Transverse colon (tissue), 4 donors: ENCODE measurements around the gene SEMA4A. TPM values are rescaled to one million over a fixed set of nuclear protein-coding genes. Genes with fewer than 3 reads are reported as not detected.
A peak's percentile ranks its signal among the peaks of the same experiment; 100 is the strongest.

ENCODE experiments used
- DNase-seq: peaks from one replicate; pipeline ENCODE4 v3.0.0-alpha.2; 2019
- H3K27ac ChIP-seq, 4 donors: fragments of 200-600 bp; sonication (generic); 2 replicates each; pipeline ENCODE4 v1.5.1; 2016 to 2018; ENCODE audit warnings: inconsistent platforms in 4 of 4
- H3K27me3 ChIP-seq: fragments of 200-600 bp; sonication (generic); 2 replicates; pipeline ENCODE4 v1.5.1; 2017; ENCODE audit warnings: inconsistent platforms
- H3K36me3 ChIP-seq, 4 donors: fragments of 200-600 bp; sonication (generic); 2 replicates each; pipeline ENCODE4 v1.5.1; 2017 to 2019; ENCODE audit warnings: inconsistent platforms in 4 of 4
- H3K4me1 ChIP-seq, 4 donors: fragments of 200-600 bp; sonication (generic); 2 replicates each; pipeline ENCODE4 v1.5.1; 2017 to 2020; ENCODE audit warnings: inconsistent platforms in 4 of 4
- H3K4me3 ChIP-seq, 4 donors: fragments of 200-600 bp; sonication (generic); 1 replicate in 1 of 4; 2 replicates in 3 of 4; pipeline versions ENCODE4 v1.5.1 to v1.6.1; 2017 to 2019; ENCODE audit warnings: inconsistent platforms in 4 of 4
- H3K9me3 ChIP-seq, 2 donors: fragments of 200-600 bp; sonication (generic); 2 replicates each; pipeline ENCODE4 v1.5.1; 2017 to 2019; ENCODE audit warnings: inconsistent platforms in 2 of 2
- EP300 ChIP-seq: sonication (generic); formaldehyde crosslinking; IDR thresholded peaks from one replicate; pipeline ENCODE4 v1.6.1; 2017; ENCODE audit warnings: antibody characterized with exemption, low read depth
- POLR2A ChIP-seq: fragments of 450-650 bp; IDR thresholded peaks from one replicate; pipeline ENCODE4 v1.6.1; 2016; ENCODE audit warnings: antibody characterized with exemption, mild to moderate bottlenecking, moderate library complexity
- POLR2AphosphoS5 ChIP-seq, 3 donors: sonication (generic); formaldehyde crosslinking; IDR thresholded peaks; one replicate each; pipeline ENCODE4 v1.6.1; 2016; ENCODE audit warnings: antibody characterized with exemption in 3 of 3
- WGBS, 2 donors: methylation state at CpG; one replicate each; pipeline ENCODE4 v1.1.5; 2018; ENCODE audit warnings: low coverage in 1 of 2; 5-methylcytosine and 5-hydroxymethylcytosine counted together
- in situ Hi-C, 4 donors: fragments of 200-750 bp; cut with MboI; loops; one replicate each; pipeline versions ENCODE4 v1.15.0 to v1.15.1; 2017; ENCODE audit warnings: low sequenced_read_pairs in 3 of 4, low pct_ligation_motif_present in 1 of 4, low pct_unique_long_range_greater_than_20kb in 1 of 4
- intact Hi-C: fragments of 100-400 bp; cut with DNase I; formaldehyde crosslinking; loops from one replicate; pipeline ENCODE4 v1.15.1; 2023; ENCODE audit warnings: low total_unique reads
- total RNA-seq, 4 donors: library from RNA; depleted of rRNA; stranded (reverse); fragments of >200 nt; gene quantifications; one replicate each; pipeline ENCODE4 v1.1.0, GENCODE V29; 2016
- TF ChIP-seq, protein P1 (sequence below), 5 experiments: fragments of 200-600 bp in 3 of 5; fragments of 450-650 bp in 2 of 5; sonication (generic) in 3 of 5; IDR thresholded peaks; 1 replicate in 2 of 5; 2 replicates in 3 of 5; pipeline ENCODE4 v1.5.1; 2016 to 2017; ENCODE audit warnings: antibody characterized with exemption in 5 of 5, inconsistent platforms in 3 of 5, mild to moderate bottlenecking in 2 of 5, moderate library complexity in 1 of 5

SEMA4A gene
- total RNA-seq, 4 donors from 2014 or later: 2.6 to 6.0 (median 4.8) TPM; not detected in 1

DNA sequence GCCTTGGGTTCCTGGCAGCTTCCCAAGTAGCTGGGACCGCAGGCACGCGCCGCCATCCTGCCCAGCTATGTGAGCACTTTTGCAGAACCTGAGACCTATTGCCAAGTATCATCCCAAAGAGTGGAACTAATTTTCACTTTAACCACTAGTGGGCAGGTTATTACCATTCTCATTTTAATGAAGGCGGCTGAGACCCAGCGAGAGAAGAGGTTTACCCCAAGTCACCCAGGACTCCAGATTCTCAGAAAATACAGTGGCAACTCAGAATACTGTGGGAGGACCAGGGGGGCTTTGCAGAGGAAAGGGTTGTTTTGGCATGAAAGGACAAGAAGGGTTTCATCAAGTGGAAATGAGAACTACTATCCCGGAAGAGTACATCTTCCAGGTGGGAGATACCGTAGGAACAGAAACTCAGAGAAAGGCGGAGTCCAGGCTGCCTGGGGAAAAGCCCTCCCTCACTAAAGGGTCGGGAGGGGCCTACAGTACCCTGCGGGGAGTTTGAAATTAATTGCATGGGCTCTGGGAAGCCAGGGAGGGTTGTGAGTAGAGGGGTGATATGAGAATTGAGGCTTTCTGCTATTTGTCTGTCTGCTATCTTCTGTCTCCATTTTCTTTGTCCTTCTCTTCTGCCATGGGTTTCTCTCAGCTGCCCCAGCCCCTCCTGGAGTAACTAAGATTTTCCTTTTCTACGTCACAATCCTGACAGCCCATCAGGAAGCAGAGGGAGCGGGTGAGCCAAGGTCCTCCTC is 7.2 kb upstream of the SEMA4A start:
- Histone ChIP-seq H3K4me1 (peaks cover 12 to 21% (median 15%) of the 10 kb centered on the region in 4 donors), H3K27ac (peak overlapping the region in 1 of 4 donors; percentile 36), H3K4me3 (peak overlapping the region in 1 of 4 donors; percentile 16), H3K9me3 (no peaks in the 10 kb centered on the region), H3K36me3 (no peaks in the 10 kb centered on the region), H3K27me3 (no peaks in the 10 kb centered on the region)
- WGBS, 2 donors: 16 to 18% methylated on average over 8 to 13 of the region's 13 CpGs
- in situ Hi-C loops: loop anchor here in 3 of 4 donors (5.0 kb wide), 2 partner anchors 76 to 81 kb away; no protein-coding TSS in a partner anchor
- intact Hi-C loops: loop anchor here (2.0 kb wide), 1 partner anchor 79 kb away; no protein-coding TSS in a partner anchor
- peak; percentile 55 for DNase-seq
- TF ChIP-seq, protein P1, sequence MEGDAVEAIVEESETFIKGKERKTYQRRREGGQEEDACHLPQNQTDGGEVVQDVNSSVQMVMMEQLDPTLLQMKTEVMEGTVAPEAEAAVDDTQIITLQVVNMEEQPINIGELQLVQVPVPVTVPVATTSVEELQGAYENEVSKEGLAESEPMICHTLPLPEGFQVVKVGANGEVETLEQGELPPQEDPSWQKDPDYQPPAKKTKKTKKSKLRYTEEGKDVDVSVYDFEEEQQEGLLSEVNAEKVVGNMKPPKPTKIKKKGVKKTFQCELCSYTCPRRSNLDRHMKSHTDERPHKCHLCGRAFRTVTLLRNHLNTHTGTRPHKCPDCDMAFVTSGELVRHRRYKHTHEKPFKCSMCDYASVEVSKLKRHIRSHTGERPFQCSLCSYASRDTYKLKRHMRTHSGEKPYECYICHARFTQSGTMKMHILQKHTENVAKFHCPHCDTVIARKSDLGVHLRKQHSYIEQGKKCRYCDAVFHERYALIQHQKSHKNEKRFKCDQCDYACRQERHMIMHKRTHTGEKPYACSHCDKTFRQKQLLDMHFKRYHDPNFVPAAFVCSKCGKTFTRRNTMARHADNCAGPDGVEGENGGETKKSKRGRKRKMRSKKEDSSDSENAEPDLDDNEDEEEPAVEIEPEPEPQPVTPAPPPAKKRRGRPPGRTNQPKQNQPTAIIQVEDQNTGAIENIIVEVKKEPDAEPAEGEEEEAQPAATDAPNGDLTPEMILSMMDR (IDR thresholded peaks at IDR 0.05): peak; percentile 64 to 85 (median 73)
- no peak for TF ChIP-seq EP300
- peak in 1 of 3 donors; percentile 16 for TF ChIP-seq POLR2AphosphoS5 (IDR thresholded peaks at IDR 0.05)
- no peak for TF ChIP-seq POLR2A

DNA sequence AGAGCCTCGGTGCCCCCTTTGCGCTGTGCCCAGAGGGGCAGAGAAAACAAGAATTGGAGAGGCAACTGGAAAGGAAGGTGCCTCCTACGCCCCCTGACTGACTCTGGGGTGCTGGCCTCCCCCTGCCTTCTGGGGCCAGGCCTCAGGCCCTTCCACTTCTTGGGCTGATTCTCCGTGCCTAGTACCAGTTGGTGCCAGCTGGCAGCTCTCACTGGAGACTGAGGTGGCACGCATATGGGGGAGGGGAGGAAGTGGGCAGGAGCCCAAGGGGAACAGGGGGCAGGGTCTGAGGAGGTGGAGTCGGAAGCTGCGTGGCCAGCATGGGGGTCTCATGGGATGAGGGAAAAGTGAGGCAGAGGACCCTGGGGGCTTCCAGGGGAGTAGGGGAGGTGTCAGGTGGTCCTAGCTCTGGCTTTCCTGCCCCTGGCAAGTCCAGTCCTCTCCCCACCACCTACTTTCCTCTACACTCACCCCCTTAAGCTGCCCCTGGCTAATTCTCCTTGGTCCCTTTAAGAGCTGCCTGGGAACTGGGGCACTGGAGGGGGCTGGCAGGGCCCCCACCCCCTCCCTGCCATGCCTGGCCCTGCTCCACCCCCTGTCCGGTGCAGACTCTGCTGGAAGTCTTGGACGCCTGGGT is 6.5 kb upstream of the SEMA4A start:
- DNase-seq: no peak
- TF ChIP-seq EP300 (no peak), POLR2AphosphoS5 (IDR thresholded peaks at IDR 0.05) (no peak), POLR2A (no peak)
- TF ChIP-seq, protein P1 (IDR thresholded peaks at IDR 0.05): no peak
- Histone ChIP-seq H3K36me3 (no peaks in the 10 kb centered on the region), H3K9me3 (no peaks in the 10 kb centered on the region), H3K27ac (no peak overlapping the region), H3K4me1 (peaks cover 10 to 17% (median 12%) of the 10 kb centered on the region in 4 donors), H3K27me3 (no peaks in the 10 kb centered on the region), H3K4me3 (no peak overlapping the region)
- in situ Hi-C loops: loop anchor here in 3 of 4 donors (5.0 kb wide), 2 partner anchors 75 to 80 kb away; no protein-coding TSS in a partner anchor
- intact Hi-C loops: loop anchor here (2.0 kb wide), 1 partner anchor 78 kb away; no protein-coding TSS in a partner anchor
- 48% methylated on average over 9 of the region's 9 CpGs; no CpG with 5 or more reads in 1 of the 2 donors for WGBS, 2 donors

DNA sequence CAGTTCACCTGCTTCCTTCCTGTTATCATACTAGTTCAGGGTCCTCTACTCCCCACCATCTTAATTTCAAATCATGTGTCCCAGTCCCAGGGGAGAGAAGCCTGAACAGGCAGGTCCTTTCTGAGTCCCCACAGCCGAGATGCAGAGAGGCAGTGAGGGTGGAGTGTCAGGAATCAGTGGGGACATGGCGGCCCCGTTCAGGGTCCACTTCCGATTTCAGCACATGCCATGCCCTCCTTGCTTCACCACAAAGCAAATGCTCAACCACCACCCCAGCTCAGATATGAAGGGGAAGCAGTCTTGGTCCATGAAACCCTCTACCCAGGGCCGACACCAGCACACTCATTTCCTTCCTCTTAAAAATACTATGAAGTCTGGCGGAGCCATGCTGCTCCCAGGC is 5.2 kb upstream of the SEMA4A start:
- peak overlapping the region; percentile 16 to 44 (median 32) for H3K27ac ChIP-seq
- 60% methylated on average over 6 of the region's 6 CpGs; no CpG with 5 or more reads in 1 of the 2 donors for WGBS, 2 donors
- in situ Hi-C loops (loop anchor here in 3 of 4 donors (5.0 kb wide), 2 partner anchors 74 to 79 kb away; no protein-coding TSS in a partner anchor), intact Hi-C loops (no loop called here)
- peak in 1 of 3 donors; percentile 8 for TF ChIP-seq POLR2AphosphoS5 (IDR thresholded peaks at IDR 0.05)
- TF ChIP-seq EP300: no peak
- TF ChIP-seq POLR2A: no peak
- peaks cover 10 to 19% (median 15%) of the 10 kb centered on the region in 4 donors for H3K4me1 ChIP-seq
- H3K4me3 ChIP-seq: no peak overlapping the region
- H3K27me3 ChIP-seq: no peaks in the 10 kb centered on the region
- no peaks in the 10 kb centered on the region for H3K9me3 ChIP-seq
- no peaks in the 10 kb centered on the region for H3K36me3 ChIP-seq
- no peak for DNase-seq

DNA sequence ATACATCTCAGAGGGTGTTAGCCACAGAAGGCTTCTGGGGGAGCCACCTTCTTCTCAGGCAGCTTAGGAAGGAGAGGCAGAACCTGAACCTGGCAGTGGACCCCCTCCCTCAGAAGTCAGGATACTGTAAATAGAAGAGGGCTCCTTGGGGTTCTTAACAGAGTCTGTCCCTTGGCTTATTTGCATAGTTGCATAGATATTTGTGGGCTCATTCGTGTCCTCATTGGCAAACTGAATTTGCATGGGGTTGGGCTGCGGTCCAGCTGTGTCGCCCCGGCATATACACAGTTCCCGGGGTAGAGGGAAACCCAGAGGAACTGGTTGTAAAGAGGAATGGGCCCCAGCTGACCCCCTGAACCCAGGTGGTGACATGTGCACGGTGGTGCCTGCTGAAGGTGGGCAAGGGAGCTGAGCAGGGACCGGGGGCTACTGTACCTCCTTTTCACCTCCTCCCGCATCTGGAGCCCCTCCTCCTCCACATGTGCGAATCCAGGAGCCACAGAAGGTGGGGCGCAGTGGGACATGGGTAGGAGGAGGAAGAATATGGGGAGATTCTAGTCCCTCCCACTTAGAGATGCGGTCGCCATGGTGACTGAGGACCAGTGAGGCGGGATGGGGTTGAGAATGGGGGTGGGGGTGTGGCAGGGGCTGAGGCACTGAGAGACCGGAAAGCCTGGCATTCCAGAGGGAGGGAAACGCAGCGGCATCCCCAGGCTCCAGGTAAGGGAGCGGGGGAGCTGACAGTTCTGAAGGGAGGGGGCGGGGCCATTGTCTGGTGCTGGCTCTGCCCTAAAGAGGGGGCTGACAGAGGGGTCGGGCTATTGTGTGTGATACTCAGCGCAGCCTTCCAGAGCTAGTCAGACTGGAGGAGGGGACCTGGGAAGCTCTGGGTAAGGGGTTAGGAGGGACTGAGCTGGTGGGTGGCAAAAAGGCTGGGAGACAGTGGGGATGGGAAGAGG is 3.7 kb upstream of the SEMA4A start:
- Histone ChIP-seq H3K27ac (peak overlapping the region in 2 of 4 donors; percentile 28 to 65), H3K4me1 (peaks cover 10 to 23% (median 18%) of the 10 kb centered on the region in 4 donors), H3K36me3 (no peaks in the 10 kb centered on the region), H3K9me3 (no peaks in the 10 kb centered on the region), H3K27me3 (no peaks in the 10 kb centered on the region), H3K4me3 (no peak overlapping the region)
- WGBS, 2 donors: 38 to 40% methylated on average over 4 to 19 of the region's 20 CpGs
- peak; percentile 58 for DNase-seq
- TF ChIP-seq POLR2AphosphoS5 (IDR thresholded peaks at IDR 0.05): no peak
- no peak for TF ChIP-seq POLR2A
- no peak for TF ChIP-seq EP300
- TF ChIP-seq, protein P1 (IDR thresholded peaks at IDR 0.05): no peak
- in situ Hi-C loops: loop anchor here in 3 of 4 donors (5.0 kb wide), 2 partner anchors 73 to 78 kb away; no protein-coding TSS in a partner anchor
- intact Hi-C loops: no loop called here
